PC-9 (cell line): Measurements from ENCODE around the gene SCP2. TPM values are rescaled to one million over a fixed set of nuclear protein-coding genes. Genes with fewer than 3 reads are reported as not detected.

ENCODE experiments used
- BruUV-seq: library from RNA; stranded (reverse); fragments of 400-500 nt; replicated peaks from 2 replicates; lab custom pipeline; 2021; lab: Mats Ljungman, UMichigan
- CTCF ChIA-PET: fragments of 300-600 bp; sonication (Branson Sonifier 250); formaldehyde crosslinking; loops from one replicate; lab custom pipeline; 2022; ENCODE audit warnings: antibody characterized with exemption; lab: Charles Lee
- POLR2A ChIA-PET: fragments of 300-600 bp; sonication (Branson Sonifier 250); formaldehyde crosslinking; loops from one replicate; lab custom pipeline; 2022; ENCODE audit warnings: antibody characterized with exemption; ENCODE audit not compliant: unreplicated experiment; lab: Charles Lee
- DNase-seq, 2 experiments: peaks; one replicate each; pipeline versions ENCODE4 v3.0.0 to v3.0.0-alpha.2; 2015 to 2022; ENCODE audit warnings: mixed read lengths in 1 of 2
- H2AFZ ChIP-seq: fragments of 200-600 bp; sonication (generic); 2 replicates; pipeline ENCODE4 v1.8.1; 2017; ENCODE audit warnings: antibody characterized with exemption
- H3F3A ChIP-seq: fragments of 200-600 bp; sonication (generic); 2 replicates; pipeline ENCODE4 v1.8.1; 2017; ENCODE audit warnings: antibody characterized with exemption, mild to moderate bottlenecking, low read depth; ENCODE audit not compliant: insufficient read depth
- H3K27ac ChIP-seq: fragments of 200-600 bp; sonication (generic); 2 replicates; pipeline ENCODE4 v1.6.1; 2016; ENCODE audit warnings: mixed run types
- H3K27me3 ChIP-seq: fragments of 200-600 bp; sonication (generic); 2 replicates; pipeline ENCODE4 v1.6.1; 2016; ENCODE audit warnings: low read depth, mixed run types; ENCODE audit not compliant: insufficient read depth
- H3K36me3 ChIP-seq: fragments of 200-600 bp; sonication (generic); 2 replicates; pipeline ENCODE4 v1.6.1; 2016; ENCODE audit warnings: low read depth, mixed run types
- H3K4me1 ChIP-seq: fragments of 200-600 bp; sonication (generic); replicated peaks from 2 replicates; pipeline ENCODE4 v1.6.1; 2016; ENCODE audit warnings: mixed run types; ENCODE audit not compliant: insufficient read depth
- H3K4me2 ChIP-seq: fragments of 200-600 bp; sonication (generic); 2 replicates; pipeline ENCODE4 v1.6.1; 2017; ENCODE audit warnings: mixed run types
- H3K4me3 ChIP-seq: fragments of 200-600 bp; sonication (generic); 2 replicates; pipeline ENCODE4 v1.6.1; 2016; ENCODE audit warnings: mixed run types
- H3K79me2 ChIP-seq: fragments of 200-600 bp; sonication (generic); 2 replicates; pipeline ENCODE4 v1.6.1; 2017; ENCODE audit warnings: low read depth, mixed run types
- H3K9me2 ChIP-seq: fragments of 200-600 bp; sonication (generic); 2 replicates; pipeline ENCODE4 v1.8.1; 2017; ENCODE audit warnings: mild to moderate bottlenecking; ENCODE audit not compliant: insufficient read depth
- H3K9me3 ChIP-seq: fragments of 200-600 bp; sonication (generic); 2 replicates; pipeline ENCODE4 v1.8.1; 2016; ENCODE audit warnings: low read depth; ENCODE audit not compliant: insufficient read depth
- H4K20me1 ChIP-seq: fragments of 200-600 bp; sonication (generic); 2 replicates; pipeline ENCODE4 v1.8.1; 2017; ENCODE audit not compliant: insufficient read depth
- CTCF ChIP-seq: fragments of 200-600 bp; sonication (generic); conservative IDR thresholded peaks from 2 replicates; pipeline ENCODE4 v1.6.1; 2017; ENCODE audit warnings: mixed run types, antibody characterized with exemption, mild to moderate bottlenecking, moderate library complexity
- EZH2 ChIP-seq: fragments of 200-600 bp; sonication (generic); IDR thresholded peaks from 2 replicates; pipeline ENCODE4 v1.8.0; 2017; ENCODE audit warnings: antibody characterized with exemption, low read depth
- intact Hi-C: fragments of 100-400 bp; cut with micrococcal nuclease; formaldehyde crosslinking; loops from one replicate; pipeline ENCODE4 v1.10.0; 2022; ENCODE audit not compliant: unreplicated experiment
- total RNA-seq: library from RNA; stranded (reverse); gene quantifications from 2 replicates; pipeline ENCODE4 v1.2.3, GENCODE V29; 2021

Gene SCP2
- total RNA-seq, 1 experiment from 2014 or later: 87.8 TPM

- Histone ChIP-seq H3K4me1 (no peaks in the 10 kb centered on the region), H3K79me2 (no peaks in the 10 kb centered on the region), H3K36me3 (no peaks in the 10 kb centered on the region), H2AFZ (no peak overlapping the region), H3K4me3 (no peak overlapping the region), H3K4me2 (no peak overlapping the region), H3K9me2 (no peaks in the 10 kb centered on the region), H3F3A (no peaks in the 10 kb centered on the region), H3K9me3 (no peaks in the 10 kb centered on the region), H3K27ac (no peak overlapping the region), H4K20me1 (no peaks in the 10 kb centered on the region), H3K27me3 (no peaks in the 10 kb centered on the region)
- DNase-seq: no peak
- intact Hi-C loops: loop anchor here (10.0 kb wide), 1 partner anchor 92 kb away; no protein-coding TSS in a partner anchor
- CTCF ChIA-PET: interaction anchor here (0.5 kb wide), 1 partner anchor 15 kb away, joined by 4 read pairs; no protein-coding TSS in a partner anchor
- POLR2A ChIA-PET: no interaction called here
- TF ChIP-seq EZH2 (no peak), CTCF (no peak)
- no TSS peak for BruUV-seq
These were observed 155.9 kb downstream of the SCP2 start for GRCh38 chr1:53082826-53083455.

- ChIA-PET CTCF (interaction anchor here (0.6 kb wide), 1 partner anchor 331 kb away, joined by 5 read pairs; no protein-coding TSS in a partner anchor), POLR2A (no interaction called here)
- H3K4me2 ChIP-seq: no peak overlapping the region
- H3K9me3 ChIP-seq: no peaks in the 10 kb centered on the region
- no peaks in the 10 kb centered on the region for H3F3A ChIP-seq
- no peaks in the 10 kb centered on the region for H3K27me3 ChIP-seq
- H3K9me2 ChIP-seq: no peaks in the 10 kb centered on the region
- intact Hi-C loops: loop anchor here (10.0 kb wide), 1 partner anchor 91 kb away; no protein-coding TSS in a partner anchor
- no peaks in the 10 kb centered on the region for H3K36me3 ChIP-seq
- DNase-seq: no peak
- H3K27ac ChIP-seq: no peak overlapping the region
- BruUV-seq: no TSS peak
- no peak overlapping the region for H2AFZ ChIP-seq
- H3K4me3 ChIP-seq: no peak overlapping the region
- no peaks in the 10 kb centered on the region for H3K4me1 ChIP-seq
- H4K20me1 ChIP-seq: no peaks in the 10 kb centered on the region
- no peak for TF ChIP-seq EZH2
- no peak for TF ChIP-seq CTCF
- no peaks in the 10 kb centered on the region for H3K79me2 ChIP-seq
These were observed 156.8 kb downstream of the SCP2 start for GRCh38 chr1:53083636-53084588.

GRCh38 chr1:53084589-53084971, 157.5 kb downstream of the SCP2 start:
- BruUV-seq: no TSS peak
- no peak overlapping the region for H3K4me2 ChIP-seq
- no peak overlapping the region for H3K27ac ChIP-seq
- no peaks in the 10 kb centered on the region for H3F3A ChIP-seq
- intact Hi-C loops: loop anchor here (10.0 kb wide), 1 partner anchor 90 kb away; no protein-coding TSS in a partner anchor
- POLR2A ChIA-PET: no interaction called here
- CTCF ChIA-PET: interaction anchor here (0.6 kb wide), 1 partner anchor 332 kb away, joined by 5 read pairs; no protein-coding TSS in a partner anchor
- no peak overlapping the region for H3K4me3 ChIP-seq
- no peaks in the 10 kb centered on the region for H3K9me3 ChIP-seq
- no peak for DNase-seq
- H3K9me2 ChIP-seq: no peaks in the 10 kb centered on the region
- H3K79me2 ChIP-seq: no peaks in the 10 kb centered on the region
- TF ChIP-seq CTCF: no peak
- TF ChIP-seq EZH2: no peak
- no peaks in the 10 kb centered on the region for H3K27me3 ChIP-seq
- H3K4me1 ChIP-seq: no peaks in the 10 kb centered on the region
- H2AFZ ChIP-seq: no peak overlapping the region
- H3K36me3 ChIP-seq: no peaks in the 10 kb centered on the region
- no peaks in the 10 kb centered on the region for H4K20me1 ChIP-seq
